HUDEP-2 (cell line): ENCODE results near the gene ZNF408.

Experiments
- DNase-seq, 76 experiments: peaks; one replicate each; lab custom pipeline; 2025; ENCODE audit not compliant: unreplicated experiment in 76 of 76; lab: John Stamatoyannopoulos, UW

ZNF408 gene

DNA sequence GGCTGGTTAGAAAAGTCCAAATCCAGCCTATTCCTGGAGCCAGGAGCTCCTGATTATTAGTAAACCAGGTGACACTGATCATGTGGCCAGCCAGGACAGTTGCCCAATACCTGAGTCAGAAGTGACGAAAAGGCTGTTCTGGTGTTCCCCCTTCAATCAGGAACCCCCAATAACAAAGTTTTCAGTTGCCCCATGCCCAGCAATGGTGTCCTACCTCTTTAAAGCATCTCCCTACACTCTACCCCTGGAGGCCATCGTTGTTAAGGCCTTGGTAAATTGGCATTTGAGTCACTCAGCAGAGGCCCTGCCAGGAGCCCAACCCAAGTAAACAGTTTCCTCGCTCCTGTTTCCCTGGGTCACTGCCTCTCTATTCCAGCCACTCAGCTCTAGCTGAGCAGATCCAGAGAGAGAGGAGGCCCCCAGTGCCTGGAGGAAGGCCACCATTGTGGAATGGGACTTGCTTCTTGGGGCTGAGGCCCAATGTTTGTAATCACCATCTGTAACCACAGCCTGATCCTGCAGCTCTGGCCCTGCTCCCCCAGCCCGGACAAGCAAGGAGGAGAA lies 25.5 kb upstream of the ZNF408 start:
- no peak for DNase-seq

DNA sequence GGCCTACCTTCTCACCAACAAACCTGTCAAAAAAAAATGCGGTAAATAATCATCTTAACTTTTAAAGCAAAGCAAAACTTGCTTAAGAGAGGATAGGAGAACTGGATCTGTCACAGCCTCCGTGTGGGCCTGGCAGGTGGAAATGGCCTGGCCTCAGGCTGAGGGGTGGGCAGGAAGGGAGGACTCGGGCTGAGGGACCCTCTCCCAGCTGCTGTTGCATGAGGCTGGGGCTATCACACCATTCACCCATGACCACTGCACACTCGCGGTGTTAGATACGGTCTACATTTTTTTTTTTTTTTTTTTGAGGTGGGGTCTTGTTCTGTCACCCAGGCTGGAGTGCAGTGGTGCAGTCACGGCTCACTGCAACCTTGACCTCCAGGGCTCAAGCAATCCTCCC lies 24.9 kb upstream of the ZNF408 start:
- no peak for DNase-seq

DNA sequence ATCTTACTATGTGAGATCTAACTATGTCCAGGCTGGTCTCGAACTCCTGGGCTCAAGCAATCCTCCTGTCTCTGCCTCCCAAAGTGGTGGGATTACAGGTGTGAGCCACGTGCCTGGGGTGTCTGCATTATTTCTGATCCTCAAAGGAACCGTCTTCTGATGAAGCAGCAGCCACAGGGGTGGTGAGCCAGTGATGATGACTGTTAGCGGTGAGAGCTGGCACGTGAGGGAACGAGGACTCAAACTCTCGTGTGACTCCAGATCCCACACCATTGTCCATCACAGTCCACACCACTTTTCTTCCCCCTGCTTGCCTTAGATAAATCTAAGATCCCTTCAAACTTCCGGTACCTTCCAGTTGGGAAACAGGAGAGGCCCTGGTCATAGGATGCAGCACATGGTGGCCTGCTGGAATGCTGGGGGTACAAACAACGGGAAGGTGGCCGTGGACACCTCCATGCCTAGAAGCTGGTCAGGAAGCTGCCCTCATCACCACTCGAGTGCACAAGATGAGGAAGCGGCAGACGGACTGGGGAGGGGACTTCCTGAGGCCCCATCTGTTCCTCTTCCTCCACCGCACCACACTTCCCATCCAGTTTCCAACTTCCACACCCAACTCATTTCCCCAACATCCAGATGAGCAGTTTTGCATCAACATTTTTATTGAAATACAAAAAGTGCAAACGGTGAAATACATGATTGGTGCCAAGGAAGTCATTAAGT lies 24.2 kb upstream of the ZNF408 start:
- DNase-seq = no peak

DNA sequence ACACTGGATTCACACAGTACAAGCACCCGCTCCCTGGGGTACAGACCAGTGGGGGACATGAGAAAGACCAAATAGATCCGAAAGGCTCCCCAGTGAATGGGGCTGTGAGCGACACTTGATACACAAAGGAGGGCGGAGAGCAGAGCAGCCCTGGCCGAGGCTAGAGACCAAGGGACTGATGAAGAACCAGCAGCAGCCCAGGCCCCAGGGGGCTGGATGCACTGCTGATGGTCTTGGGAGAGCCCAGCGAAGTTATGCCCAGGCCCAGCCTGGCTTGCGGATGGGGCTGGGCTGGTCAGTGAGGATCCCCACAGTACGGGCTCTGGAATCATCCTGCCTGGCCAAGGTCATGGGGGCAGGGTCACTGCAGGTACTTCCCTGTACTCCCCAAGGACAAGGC lies 23.7 kb upstream of the ZNF408 start:
- DNase-seq = no peak

DNA sequence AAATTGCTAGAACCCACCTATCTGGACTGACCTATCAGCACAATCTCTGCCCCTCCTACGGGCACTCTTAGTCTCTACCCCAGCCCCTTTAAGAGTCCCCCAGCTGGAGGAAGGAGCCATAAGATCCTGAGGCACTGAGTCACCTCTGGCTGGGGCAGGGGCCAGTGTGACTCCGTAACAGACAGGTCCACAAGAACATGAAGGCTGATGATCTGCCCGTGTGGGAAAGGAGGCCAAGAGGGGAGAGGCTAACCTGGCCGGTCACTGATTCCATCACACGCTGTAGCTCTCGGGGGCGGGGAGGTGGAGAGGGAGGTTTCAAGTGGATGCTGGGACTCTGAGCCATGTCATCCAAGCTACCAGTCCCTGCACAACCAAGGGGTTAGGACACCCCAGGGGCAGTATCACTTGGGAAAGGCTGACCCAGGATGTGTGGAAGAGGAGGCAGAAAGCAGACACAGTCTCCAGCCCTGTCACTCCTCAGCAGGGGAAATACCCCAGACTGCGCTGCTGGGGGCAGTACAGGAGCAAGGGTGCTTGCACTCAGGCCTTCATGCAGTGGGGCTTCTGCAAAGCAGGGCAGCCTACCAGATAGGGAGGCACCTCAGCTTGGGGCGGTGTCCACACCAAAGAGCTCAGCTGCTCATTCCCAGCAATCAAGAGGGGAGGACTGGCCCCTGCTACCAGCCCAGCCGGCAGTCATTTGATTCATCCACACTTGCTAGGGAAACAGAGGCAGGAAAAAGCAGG lies 22.7 kb upstream of the ZNF408 start:
- no peak for DNase-seq

DNA sequence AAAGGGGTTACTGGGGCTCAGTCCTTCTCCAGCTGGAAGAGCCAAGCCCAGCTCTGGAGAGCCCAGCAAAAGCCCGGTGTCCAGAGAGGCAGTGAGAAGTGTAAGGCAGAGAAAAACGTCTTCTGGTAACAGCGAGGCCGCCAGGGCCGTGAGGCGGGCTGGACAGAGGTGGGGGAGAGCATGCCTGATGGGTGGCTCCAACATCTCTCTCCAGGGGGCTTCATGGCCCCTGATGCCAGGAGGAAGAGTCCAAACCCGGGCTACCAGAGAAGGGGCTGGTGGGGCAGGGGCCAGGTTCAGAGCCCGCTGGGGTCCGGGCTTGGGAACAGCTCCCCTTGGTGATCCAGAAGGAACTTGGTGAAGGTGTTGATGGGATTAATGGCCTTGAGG lies 22.1 kb upstream of the ZNF408 start:
- DNase-seq = no peak

DNA sequence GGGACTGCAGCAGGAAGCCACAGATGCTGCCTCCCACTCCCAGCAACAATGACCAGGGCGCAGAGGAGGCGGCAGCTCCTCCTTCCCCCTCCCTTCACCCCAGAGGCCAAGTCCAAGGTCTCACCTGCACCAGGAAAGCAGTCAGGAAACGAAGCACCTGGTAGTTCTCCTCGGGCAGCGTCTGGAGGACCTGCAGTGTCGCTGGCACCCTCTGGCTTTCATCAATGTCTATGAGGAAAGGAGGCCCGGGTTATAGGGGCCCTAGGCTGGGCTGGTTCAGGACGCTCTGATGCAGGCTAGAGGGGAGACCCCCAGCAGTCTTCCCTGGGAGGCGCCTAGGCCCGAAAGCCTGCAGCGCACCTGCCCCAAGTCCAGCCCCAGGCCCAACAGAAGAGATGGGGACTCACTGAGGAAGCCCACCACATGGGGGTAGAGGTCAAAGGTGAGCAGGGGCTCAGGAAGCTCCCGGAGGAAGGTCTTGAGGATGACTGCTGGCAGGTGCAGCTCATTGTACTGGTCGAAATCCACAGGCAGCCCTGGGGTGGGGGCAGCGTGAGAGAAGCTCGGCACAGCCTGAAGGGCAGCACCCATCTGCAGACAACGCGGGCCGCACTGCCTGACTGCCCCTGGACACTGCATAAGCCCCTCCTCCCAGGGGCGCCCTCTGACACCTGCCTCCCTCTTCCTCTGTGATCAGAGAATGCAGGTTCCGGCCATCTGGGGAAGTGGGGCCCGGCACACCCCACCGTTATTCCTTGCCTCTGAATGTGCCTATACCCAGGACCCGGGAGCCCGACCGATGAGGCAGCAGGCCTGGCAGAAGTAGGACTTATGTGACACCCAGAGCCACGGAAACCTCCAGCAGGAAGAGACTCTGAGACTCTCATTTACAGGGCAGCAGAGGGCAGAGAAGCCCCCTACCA lies 21.3 kb upstream of the ZNF408 start:
- DNase-seq = no peak

DNA sequence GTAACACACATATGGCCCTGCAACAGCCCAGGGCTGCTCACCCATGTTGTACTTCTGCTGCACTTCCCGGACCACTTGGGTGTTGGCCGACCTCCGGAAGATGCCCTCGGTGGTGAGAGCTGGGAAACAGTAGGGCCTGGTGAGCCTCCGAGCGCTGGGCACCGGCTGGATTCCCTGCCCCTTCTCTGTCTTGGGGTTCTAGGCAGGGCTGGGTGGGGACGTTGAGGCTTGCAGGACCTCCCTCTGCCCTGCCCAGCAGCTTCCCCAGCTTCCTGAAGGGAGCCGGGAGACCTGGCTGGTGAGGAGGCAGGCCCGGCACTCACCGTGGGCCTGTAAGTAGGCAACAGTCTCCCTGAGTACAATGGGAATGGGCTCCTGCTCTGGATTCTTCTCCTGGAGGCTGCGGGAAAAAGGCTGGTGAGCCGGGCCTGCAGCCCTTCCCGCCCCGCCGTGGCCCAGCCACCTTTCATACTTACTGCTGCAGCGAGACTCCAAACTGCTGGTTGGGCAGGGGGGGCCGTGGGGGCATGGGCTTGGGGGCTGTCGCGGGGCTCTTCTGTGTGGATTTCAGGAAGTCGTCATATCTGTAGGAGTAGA lies 20.6 kb upstream of the ZNF408 start:
- no peak for DNase-seq

DNA sequence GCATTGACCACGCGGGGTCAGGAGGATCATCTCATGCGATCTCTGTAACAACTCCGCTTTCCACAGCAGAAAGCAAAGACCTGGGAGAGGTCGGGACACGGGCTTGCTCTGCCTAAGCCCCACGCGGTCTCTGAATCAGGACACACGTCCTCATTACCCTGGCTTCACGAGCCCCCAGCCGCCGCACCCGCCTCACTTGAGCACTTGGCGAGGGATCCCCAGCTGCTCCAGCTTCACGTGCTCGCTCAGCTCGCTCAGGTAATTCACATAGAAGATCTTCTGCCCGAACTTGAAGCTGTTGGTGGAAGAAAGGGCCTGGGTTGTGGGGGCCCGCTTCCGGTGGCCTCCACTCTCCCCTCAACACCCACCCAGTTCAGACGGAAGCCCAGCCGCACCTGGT lies 20.0 kb upstream of the ZNF408 start:
- no peak for DNase-seq

DNA sequence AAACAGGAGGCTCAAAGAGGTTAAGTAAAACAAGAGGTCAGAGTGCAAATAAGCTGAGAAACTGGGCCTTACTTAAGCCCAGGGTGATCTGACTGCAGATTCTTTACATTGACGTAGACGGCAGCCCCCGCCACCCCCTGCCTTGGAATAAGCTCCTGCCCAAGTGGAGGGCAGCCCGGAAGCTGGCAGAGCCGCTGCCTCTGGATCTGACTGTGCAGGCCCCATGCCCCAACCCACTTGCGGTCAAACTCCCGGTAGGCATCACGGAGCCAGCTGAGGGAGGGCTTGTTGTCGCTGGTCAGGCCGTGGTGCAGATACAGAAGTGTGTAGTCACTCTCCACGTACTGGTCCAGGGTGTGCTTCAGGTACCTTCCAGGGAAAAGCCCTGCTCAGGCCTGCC lies 19.0 kb upstream of the ZNF408 start:
- DNase-seq = no peak

DNA sequence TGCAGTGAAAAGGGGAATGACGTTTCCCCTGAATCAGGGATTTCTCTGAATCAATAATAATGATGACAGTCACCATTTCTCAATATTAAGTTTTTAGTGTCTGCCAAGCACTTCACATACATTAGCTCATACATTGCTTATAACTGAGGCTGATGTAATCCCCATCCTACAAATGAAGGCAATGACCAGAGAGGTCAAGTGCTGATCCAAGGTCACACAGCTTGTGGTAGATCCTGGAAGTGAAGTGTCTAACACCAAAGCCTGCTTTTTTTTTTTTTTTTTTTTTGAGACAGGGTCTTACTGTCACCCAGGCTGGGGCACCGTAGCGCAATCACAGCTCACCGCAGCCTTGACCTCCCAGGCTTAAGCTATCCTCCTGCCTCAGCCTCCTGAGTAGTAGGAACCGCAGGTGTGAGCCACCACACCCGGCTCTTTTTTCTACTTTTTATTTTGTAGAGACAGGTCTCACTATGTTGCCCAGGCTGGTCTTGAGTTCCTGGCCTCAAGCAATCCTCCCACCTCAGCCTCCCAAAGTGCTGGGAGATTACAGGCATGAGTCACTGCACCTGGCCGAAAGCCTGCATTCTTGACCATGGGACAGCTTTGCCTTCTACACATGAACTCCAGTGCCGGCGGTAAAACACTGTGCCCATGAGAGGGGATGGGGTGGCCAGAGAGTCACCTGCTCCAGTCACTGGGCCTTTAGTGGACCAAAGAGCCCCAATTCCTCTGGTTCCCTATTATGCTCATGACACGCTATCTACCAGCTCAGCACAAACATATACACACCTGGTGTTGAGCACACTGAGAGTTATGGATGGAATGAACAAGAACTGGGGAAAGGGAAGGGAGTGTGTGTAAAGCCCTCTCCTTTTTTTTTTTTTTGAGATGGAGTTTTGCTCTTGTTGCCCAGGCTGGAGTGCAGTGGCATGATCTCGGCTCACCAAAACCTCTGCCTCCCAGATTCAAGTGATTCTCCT lies 17.8 kb upstream of the ZNF408 start:
- no peak for DNase-seq

DNA sequence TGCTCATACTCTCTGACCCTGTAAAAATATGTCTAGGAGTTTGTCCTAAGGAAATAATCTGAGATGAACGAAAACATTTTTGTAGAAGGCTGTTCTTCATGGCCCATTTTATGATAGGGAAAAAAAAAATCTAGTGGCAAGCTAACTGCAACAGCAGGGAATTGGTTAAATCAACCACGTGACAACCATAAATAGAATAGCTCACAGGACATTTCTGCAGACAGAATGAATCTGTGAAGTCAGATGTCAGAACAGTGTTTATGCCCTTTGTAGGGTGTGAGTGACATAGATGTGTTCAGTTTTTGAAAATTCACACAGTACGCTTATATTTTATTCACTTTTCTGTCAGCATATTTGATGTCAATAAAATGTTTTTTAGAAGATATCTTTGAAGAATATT lies 16.5 kb upstream of the ZNF408 start:
- DNase-seq = no peak

DNA sequence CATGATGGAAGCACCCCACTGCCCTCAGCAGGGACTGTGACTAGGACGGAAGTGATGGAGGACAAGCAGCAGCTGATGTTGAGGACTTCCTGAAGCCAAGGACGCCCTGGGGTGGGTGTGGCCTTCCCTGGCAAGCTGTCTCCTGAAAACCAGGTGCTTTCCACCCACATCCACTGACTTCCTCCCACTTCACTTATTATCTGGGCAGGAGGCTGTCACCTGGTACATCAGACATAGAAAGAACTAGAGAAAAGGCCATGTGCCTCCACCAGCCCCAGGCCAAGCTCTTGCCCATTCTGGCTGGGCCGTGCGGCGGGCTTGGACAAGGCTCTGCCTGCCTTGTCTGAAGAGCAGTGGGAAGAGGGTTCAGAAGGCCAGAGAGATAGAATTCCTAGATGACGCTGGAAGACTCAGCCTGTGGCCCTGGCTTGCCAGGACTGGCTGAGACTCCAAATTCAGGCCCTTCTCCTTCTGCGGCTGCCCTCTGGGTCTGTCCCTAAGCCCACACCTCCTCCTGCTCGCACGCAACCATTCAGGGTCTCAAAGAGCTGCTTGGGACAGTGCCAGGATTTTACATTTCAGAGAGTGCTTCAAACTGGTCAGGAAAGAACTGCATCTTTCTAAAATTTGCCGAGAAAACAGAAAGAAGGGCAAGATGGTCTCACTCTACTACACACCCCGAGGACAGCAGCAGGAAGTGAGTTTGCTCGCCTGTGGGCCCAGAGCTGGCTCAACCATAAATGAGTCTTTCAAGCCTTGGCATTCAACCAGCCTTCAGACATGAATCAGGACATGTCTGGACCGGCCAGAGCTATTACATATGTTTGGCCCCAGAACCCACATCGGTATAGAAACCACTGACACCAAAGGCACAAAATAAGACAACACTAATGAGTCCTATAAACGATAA lies 13.7 kb upstream of the ZNF408 start:
- DNase-seq = no peak

DNA sequence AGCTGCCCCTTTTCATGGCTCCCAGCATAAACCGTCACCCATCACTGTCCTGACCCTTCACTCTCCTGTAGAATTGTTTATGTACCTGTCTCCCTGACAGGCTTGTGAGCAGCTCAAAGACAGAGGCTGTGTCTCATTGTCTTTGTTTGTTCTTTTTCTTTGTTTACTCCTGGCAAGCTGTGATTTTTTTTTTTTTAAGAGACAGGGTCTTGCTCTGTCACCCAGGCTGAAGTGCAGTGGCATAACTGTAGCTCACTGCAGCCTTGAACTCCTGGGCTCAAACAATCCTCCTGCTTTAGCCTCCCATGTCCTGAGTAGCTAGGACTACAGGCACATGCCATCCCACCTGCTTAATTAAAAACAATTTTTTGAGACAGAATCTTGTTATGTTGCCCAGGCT lies 10.1 kb upstream of the ZNF408 start:
- DNase-seq = no peak

DNA sequence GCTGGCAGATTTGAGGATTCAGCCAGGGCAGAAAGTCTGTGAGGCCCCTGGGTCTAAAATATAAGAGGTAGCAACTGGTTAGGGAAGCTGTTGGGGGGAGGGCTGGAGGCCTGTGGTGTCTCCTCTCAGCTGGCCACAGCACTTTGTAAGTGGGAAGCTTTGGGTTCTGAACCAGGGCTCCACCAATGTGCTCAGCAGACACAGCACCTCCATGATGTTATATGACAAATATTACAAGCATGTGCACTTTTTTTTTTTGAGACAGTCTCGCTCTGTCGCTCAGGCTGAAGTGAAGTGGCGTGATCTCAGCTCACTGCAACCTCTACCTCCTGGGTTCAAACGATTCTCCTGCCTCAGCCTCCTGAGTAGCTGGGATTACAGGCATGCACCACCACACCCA lies 8.4 kb upstream of the ZNF408 start:
- DNase-seq = no peak

DNA sequence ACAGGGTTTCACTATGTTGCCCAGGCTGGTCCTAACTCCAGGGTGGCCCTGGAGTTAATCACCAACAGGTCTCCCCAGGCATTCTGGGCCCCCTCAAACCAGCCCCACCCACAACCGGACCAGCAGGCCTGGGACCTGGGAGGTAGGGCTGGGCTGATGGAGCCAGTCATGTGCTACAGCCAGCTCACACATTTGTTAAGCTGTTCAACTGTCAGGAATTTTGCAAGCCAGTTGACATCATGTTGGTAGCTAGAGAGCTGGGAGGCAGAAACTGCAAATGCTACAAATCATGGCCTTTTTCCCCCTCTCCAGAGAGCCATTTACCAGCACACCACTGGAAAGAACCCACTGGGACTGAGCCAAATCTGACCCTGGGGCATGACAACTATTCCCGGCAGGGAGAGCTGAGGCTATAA lies 7.2 kb upstream of the ZNF408 start:
- DNase-seq = no peak

DNA sequence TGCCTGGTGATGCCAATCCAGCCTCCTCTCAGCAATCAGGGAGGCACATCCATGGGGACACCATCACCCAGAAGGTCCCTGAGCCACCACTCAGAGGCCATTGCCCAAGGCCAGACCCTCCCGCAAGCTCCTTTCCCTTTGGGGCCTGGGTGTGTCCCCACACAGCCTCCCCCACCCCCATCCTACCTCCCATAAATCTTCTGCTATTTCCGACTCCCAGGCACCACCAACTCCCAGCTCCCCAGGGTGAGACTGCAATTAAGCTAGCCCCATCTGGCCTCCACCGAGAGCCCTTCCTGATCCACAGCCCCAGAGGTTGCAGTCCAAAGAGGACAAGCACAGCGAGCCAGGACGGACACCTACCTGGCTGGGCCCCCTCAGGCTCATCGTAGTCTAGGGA lies 6.8 kb upstream of the ZNF408 start:
- DNase-seq = no peak

DNA sequence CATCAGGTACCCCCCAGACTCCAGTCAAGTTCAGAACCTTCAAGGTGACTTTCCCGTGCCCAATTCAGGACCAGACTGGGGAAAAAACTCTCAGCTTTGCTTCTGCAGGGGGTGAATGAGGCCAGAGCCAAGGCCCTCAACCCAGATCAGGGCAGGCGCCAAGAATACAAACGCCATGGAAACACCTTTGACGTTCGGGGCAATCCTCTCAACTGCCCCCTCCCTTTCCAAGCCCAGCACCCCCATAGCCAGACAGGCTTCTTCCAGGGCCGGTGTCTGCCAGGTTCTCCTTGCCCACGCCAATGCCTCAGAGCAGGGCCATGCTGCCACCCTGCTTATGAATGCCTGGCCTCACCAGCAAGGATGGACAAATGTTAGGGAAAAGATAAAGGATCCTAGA lies 6.2 kb upstream of the ZNF408 start:
- no peak for DNase-seq
